Stimulated activated CD4-positive, alpha-beta T cell treated with anti-CD3 and anti-CD28 coated beads, Interleukin-15, amount 100 ng/mL, for 24 hours (primary cell): Measurements from ENCODE around the gene CASP1.
"Not testable (repeated sequence)": the region's sequence is repeated elsewhere in the genome, so short reads cannot be mapped to it uniquely, and the experiment has no call there.

Experiments used
- DNase-seq: peaks from one replicate; pipeline ENCODE4 v3.0.0-alpha.2; 2020

The CASP1 gene

DNA sequence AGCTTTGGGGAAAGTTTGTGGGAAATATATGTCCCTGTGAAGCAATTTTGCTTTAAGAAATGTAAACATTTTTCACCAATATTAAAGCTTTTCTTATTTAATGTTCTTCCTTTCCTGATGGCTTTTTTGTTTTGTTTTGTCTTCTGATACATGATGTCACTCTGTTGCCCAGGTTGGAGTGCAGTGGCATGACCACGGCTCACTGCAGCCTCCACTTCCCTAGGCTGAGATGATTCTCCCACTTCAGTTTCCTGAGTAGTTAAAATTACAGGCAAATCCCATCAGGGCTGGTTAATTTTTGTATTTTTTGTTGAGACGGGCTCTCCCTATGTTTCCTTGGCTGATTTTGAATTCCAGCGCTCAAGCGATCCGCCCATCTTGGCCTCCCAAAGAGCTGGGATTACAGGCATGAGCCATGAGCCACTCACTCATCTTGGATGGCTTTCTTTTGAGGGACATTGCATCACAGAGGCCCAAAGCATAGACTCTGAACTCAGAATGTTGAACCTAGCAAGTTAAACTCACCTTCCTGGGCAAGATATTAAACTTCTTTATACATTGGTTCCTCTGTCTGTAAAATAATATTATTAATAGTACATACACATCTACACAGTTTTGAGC is 10.8 kb upstream of the CASP1 start:
- DNase-seq: no peak

DNA sequence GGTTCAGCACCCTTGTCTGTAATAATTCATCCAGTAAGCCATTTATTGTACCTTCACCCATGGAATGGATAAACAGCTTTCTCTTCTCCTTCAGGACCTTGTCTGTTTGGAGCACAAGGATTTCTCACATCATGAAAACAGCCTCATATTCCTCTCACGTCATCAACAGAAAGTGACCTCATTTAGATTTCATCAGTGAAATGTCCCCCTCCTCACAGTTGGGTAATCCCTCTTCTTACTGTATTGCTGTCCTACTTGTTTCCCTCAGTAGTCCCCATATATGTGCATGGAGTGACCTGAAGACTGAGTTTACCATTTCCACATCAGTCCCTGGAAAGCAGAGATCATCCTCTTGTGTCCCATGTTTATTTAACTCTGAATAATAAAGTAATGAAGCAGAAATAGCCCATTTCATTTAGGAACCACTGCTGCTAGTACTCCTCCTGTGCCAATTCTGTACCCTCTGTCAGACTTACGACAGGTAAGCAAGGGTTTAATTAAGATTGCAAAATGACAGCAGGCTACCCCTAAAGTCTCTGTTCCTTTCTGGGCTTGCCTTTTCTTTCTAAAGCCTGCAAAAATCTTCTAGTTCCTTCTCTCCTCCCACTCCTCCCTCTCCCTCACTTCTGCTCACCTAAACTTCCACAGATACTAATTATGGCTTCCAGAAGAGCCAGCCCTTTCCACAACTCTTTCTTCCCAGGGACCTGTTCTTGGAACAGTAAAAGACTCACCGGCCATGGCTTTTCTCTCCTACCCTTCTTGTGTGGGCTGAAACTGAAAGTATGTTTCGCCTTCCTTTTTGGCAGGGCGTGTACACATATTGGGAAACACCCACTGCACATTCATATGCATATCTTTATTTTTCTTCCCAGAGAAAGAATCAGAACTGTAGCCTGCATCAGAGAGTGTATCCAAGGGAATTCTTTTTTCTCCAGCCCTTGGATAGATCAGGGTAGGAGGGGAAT is 9.9 kb upstream of the CASP1 start, which contains the start of gene CARD16:
TSS of gene CARD16 (minus strand) at position 779 of the 968 bp plus-strand sequence. CDS start at position 741, 38 bp downstream.
- peak; percentile 38 for DNase-seq

- DNase-seq: no peak
Measured at GRCh38 chr11:105042178-105042577, 7.2 kb upstream of the CASP1 start.

DNA sequence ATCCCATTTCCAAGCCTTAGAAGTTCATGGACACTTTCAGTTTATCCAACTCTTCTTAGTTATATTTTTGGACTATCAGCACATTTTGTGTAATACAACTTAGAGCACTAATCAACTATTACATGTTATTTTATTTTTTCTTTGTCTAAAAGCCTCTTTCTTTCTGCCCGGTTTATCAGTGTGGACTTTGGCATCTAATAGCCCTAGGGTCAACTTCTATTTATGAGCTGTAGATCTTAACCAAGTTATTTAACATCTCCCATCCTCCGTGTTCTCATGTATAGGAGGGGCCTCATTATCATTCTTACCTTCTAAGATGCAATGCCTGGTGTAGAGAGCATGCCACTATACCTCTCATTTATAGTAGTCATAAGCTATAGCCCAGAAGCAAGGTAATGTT is 5.8 kb upstream of the CASP1 start:
- no peak for DNase-seq

GRCh38 chr11:105034388-105034787 is 556 bp downstream of the CASP1 start:
- DNase-seq: not testable (repeated sequence)

GRCh38 chr11:105033781-105034180 is 1.2 kb downstream of the CASP1 start:
- DNase-seq: no peak

DNA sequence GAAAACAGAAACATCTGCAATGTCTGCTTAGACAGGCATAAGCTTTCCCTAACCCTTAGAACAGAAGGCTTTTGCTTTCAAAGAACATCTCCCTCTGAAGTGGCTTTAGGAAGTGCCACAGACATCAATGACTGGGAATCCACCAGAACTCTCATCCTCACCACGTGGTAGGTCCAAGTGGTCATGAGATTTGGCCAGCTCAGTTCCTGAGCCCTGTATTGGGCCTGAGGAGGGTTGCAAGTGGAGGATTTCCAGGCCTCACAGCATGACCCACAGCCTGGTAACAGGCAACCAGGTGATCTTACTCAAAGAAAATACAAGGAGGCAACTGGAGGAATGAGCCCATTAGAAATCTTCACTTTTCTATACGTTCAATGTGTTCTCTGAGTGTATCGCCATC is 1.6 kb downstream of the CASP1 start:
- DNase-seq: no peak

GRCh38 chr11:105032495-105032894 is 2.4 kb downstream of the CASP1 start:
- DNase-seq: no peak

DNA sequence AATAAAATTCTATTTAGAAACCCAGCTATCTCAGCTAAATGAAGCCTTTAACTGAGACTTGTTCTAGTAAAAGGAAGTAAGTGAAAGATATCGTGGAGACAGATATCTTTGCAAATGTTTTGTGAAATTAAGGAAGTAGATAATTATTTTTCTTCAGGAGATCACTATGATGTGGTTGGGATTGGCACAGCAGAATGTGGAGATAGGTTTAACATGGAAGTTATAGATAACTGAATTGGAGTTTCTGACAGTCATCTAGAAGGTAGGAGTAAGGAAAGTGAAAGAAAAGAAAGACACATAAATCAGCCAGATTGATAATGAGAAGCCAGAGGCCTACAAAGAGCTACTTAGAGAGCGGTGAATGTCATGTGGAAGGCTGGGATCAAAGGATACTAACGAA is 7.3 kb downstream of the CASP1 start:
- DNase-seq: no peak

GRCh38 chr11:105024394-105024793 is 10.6 kb downstream of the CASP1 start:
- DNase-seq: no peak

DNA sequence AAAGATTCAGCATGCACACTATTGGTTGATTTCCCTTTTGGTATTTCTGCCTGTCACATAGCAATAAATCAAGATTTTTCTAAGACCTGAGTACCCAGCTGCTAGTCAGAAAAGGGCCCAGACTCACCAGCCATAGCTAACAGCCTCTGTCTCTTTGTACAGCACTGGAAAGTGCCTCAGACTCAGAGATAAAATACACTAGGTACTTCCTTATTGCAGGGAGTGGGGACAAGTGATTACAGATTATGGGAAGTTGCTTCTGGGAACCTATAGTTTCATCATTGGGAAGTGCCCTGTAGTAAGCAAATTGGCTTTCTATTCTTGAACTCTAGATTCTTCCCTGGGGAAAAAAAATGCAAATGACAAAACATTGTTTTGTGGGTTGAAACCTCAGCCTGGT is 11.9 kb downstream of the CASP1 start, which contains the start of gene CASP5:
TSS of gene CASP5 (minus strand) at position 166 of the 400 bp plus-strand sequence. CDS start at position 134, 32 bp downstream.
- no peak for DNase-seq

GRCh38 chr11:105022527-105022926 is 12.4 kb downstream of the CASP1 start:
- no peak for DNase-seq

- DNase-seq: no peak
Measured at GRCh38 chr11:105007463-105007862, 27.5 kb downstream of the CASP1 start.

DNA sequence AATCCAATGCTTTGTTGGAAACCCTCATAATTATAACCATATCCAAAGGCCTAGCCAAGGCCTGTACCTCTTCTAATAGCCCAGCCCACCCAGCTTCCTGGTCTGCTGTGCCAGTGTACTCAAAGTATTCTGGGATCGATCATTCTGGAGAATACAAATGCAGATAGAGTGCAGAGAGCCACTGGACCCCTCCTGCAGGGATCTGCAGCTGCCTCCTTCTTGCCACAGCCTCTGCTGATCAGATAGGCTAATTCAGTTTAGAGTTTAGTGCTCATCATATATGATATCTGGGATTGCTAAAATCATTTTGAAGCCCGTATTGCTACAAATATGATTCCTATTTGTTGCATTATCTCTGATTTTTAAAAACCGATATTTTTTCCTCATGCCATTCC is 29.5 kb downstream of the CASP1 start:
- no peak for DNase-seq

GRCh38 chr11:105004021-105004420 is 30.9 kb downstream of the CASP1 start:
- no peak for DNase-seq

- DNase-seq: no peak
Measured at GRCh38 chr11:105003151-105003550, 31.8 kb downstream of the CASP1 start.

DNA sequence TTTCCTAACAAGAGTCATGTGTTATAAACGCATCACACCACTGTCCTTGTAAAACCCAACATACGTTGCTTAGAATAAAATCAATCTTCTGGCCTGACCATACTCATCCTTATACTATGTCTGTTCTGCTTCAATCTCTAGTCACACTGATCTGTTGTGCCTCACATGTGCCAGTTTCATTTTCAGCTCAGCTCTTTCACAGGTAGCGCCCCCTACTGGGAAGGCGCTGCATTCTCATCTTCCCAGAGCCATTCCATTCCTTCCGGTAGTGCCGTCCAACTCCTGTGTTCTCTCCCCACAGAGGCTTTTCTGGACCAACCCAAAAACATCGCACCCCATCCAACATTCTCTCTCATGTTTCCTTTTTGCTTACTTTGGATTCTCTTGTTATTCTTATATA is 34.1 kb downstream of the CASP1 start:
- DNase-seq: peak; percentile 62

DNA sequence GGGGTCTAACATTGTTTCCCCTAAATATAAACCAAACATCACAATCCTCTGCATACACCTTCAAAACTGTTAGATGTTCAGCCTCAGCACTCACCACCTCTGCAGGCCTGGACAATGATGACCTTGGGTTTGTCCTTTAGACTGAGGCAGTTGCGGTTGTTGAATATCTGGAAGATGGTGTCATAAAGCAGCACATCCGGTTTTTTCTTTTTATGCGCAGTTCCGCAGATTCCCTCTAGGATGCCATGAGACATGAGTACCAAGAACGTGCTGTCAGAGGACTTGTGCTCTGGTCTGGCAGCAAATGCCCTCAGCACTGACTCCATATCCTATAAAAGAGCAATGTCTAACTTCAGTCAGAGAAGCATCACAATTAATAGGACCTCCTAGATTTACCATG is 34.8 kb downstream of the CASP1 start:
- DNase-seq: peak; percentile 7

- no peak for DNase-seq
Measured at GRCh38 chr11:104999721-105000120, 35.2 kb downstream of the CASP1 start.

GRCh38 chr11:104997288-104997687 is 37.7 kb downstream of the CASP1 start:
- no peak for DNase-seq

GRCh38 chr11:104995001-104995408 is 39.9 kb downstream of the CASP1 start:
- DNase-seq: no peak

GRCh38 chr11:104992781-104993180 is 42.2 kb downstream of the CASP1 start:
- no peak for DNase-seq

GRCh38 chr11:104991994-104992393 is 43.0 kb downstream of the CASP1 start:
- no peak for DNase-seq

DNA sequence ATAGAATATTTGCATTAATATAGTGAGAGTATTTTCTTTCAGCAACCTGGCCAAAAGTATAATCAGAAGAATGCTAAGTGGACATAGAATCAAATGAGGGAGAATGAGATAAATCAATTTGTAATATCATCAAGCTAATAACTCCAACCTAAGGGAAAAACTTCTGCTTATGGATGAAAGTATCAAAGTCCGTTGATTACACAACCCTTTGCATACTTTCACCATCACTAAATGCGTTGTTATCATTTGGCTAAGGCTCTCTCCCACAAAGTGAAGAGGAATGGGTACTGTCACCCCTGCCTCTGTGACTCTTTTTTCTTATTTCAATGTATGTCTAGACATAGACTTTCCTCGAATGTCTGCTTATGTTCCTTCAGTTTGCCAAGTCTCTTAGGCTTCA is 50.1 kb downstream of the CASP1 start:
- no peak for DNase-seq
